HG02678 (cell line): ENCODE data around the gene SPATA18.
"Not testable (repeated sequence)": the region's sequence is repeated elsewhere in the genome, so short reads cannot be mapped to it uniquely, and the experiment has no call there.

Experiments used
- ATAC-seq: cut with Tn5 transposase; IDR thresholded peaks from one replicate; pipeline ENCODE4 v1.9.1; 2021; ENCODE audit warnings: mild to moderate bottlenecking, moderate library complexity; ENCODE audit not compliant: unreplicated experiment

The SPATA18 gene

DNA sequence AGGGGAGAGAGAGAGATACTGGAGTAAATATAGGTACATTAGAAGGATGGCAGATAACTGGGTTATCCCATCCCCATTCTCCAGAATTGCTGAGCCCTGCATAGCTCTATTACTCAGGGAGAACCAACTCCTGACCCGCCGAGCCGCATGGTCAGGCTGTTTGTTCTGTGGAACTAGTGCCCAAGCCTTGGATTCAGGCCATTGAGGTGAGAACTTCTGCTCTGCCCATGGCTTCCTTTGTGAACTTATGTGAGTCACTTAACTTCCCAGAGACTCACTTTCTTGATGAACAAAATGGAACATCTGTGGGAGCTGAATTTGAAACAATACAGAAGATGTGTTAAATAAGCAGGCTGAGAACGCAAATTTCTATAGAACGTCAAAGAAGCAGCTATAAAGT, 54.2 kb downstream of the SPATA18 start:
- no peak for ATAC-seq

DNA sequence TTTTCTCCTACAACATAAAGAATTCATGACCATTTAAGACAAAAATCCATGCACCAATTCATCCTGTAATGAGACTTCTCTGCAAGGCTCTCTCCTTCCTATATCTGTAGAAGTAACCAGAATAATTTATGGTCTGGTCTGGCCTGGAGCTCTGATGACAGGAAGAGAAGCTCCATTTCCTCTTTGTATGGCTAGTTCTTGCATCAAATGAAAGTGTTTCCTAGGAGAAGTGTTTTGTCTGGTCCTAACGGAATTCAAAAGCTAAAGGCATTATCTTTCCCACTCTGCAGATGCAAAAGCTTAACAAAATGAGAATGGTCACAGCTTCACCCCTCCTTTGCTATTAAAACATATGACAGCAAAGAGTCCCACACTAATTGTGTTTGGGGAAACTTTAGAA, 55.1 kb downstream of the SPATA18 start:
- no peak for ATAC-seq

DNA sequence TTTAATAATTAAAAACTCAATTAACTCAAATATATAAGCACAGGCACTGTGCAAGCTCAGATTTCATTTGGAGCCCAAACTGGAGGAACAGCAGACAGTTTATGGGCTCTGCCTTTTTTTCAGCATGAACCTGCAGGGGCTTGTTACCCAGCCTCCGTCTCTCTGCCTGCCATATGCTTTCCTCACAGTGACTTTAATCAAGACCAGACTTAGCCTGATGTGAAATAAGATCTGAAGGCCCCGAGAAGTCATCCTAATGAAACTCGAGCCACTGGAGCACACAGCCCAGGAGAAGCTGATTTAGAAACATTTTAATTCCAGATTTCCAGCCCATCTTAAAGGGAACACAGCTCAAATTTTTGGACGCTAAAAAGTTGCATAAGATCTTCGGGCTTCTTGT, 55.6 kb downstream of the SPATA18 start:
- no peak for ATAC-seq

DNA sequence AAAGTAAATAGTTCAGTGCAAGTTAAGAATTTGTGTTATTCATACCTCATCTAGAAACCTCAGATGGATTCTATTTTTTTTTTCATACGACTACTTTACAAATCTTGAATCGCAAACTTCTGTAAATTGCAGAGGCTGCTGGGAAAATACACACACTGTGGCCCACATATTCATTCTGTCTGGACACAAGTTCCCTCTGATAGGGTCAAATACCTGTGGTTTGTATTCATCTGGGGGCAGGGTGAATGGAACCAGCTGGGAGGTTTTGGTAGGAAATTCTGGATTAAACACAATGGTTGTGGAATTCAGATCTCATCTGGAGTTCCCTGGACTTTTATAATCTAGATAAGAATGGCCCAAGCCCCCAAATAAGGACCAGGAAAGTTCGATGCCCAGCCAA, 56.2 kb downstream of the SPATA18 start:
- ATAC-seq: no peak

DNA sequence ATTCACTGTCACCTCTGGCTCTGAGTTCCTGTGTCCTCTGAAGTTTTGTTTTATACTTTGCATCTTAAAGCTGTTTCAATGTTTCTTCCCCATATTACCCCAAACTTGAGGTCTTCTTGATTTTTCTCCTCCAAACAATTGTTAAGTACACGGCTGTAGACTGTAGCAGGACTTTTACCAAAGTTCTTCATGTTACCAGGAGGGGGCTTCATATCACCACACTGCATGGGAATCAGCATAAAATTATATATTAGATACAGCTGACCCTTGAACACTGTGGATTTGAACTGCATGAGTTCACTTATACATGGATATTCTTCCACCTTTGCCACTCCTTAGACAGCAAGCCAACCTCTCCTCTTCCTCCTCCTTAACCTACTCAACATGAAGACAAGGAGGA, 56.6 kb downstream of the SPATA18 start:
- no peak for ATAC-seq

DNA sequence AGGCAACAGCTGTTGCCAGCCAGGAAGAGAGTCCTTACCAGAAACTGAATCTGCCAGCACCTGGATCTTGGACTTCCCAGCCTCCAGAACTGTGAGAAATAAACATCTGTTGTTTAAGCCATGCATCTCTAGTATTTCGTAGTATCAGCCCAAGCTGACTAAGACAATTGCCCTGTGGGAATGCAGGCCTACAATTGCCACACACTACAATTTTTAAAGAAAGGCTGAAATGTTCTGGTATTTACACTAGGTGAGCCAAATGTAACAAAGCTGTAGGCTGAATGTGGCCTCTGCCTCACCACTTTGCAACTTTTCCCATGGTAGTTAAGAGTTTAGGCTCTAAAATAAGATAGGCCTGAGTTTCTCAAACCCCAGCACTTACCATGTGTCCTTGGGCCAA, 59.1 kb downstream of the SPATA18 start:
- no peak for ATAC-seq

DNA sequence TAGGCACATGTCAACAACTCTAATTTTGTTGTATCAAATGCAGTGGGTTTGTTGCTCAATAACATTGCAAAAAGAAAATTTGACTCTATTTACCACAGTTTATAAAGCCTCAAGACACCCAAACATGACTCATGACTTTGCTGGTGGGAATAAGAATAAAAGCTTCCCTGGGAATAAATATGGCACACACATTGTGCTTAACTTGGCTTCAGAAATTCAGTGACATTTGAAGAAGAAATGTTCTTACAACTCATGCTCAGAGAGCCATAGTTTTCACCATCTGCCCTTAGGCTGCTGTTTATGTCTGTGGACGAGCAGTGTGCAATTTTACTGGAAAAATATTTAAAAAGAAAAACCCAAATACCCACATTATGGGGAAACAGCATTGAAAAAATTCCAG, 60.9 kb downstream of the SPATA18 start:
- ATAC-seq: no peak

DNA sequence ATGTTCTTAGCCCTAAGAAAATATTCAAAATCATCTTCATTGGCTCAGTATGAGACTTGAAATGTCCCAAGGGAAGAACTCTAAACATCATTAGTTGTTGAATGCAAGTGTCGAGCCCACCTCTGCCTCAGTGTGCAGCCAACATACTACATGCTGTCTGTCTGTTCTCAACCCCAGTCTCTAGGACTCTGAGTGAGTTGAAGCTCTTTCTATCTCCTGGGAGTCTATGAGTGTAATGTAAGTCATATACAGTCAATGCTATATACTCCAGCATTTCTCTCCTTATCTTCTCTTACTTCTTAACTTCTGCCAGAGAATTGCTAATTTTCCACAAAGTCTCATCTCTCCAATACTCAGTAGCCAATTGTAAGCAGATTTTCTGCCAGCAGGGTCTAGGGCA, 61.3 kb downstream of the SPATA18 start:
- no peak for ATAC-seq

DNA sequence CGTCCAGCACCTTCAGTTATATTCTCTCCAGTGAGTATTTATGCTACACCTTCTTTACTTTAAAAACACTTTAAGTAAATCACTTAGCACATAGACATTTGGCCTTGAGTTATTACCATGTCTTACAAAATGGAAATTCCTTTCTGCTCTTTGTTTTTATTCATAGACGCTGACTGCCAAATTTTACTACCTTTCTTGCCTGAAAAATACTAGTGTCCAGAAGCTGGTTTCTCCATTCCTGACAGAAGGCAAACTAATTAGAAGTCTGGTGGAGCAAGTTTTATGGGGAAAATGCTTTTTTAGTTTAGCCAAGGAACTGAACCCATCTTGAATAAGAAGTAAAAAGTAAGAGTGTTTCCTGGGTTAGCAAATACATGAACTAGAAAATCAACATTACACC, 65.5 kb downstream of the SPATA18 start:
- no peak for ATAC-seq

DNA sequence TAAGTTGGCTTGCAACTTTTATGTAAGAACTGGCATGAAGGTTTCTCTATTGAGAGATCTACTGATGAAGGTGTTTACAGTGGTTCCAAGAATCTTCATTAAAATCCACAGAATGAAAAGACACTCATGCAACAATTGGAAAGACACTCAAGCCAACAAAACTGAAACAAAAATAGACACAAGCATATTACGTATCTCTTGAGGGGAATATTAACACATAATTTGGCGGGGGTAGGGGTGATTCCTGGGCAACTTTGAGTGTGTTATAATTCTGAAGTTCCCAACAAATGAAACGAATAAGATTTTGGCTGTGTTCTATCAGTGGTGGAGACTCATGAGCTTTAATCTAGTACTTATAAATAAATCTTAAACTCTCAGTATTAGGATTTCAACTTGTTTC, 75.1 kb downstream of the SPATA18 start:
- ATAC-seq: no peak

DNA sequence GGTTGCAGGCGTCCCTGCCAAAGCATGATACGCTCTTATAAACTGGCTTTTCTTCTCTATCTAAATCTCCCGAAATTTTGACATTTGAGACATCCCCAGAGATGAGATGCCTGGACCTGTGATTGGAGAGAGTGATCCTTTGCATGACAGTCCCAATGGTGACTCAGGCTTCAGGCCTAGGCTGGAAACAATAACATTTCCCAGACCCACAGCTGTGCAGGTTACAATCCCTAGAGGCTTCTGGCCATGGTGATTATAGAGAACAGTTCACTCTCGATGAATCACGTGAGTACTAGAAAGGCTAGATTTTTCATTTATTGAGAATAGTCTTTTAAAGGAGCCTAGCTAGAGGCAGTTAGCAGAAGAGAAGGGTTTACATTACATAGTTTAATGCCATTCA, 75.9 kb downstream of the SPATA18 start:
- no peak for ATAC-seq

DNA sequence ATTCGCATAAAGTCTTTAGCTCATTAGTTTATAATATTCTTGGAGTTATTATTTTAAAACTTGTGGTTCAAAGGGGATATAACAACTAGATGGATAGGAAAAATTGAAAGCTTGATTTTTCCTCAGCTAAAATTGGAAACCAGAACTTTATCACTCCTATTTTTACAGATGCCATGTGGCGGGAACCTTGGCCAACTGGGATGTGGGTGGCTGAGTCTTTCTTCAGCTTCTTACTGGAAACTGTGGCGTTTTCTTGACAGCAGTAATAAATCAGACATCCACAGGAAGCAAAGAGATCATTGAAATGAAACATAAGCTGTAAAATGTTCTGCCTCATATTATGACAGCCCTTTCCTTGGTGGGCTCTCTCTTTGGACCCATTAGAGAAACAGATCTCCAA, 84.1 kb downstream of the SPATA18 start:
- no peak for ATAC-seq

DNA sequence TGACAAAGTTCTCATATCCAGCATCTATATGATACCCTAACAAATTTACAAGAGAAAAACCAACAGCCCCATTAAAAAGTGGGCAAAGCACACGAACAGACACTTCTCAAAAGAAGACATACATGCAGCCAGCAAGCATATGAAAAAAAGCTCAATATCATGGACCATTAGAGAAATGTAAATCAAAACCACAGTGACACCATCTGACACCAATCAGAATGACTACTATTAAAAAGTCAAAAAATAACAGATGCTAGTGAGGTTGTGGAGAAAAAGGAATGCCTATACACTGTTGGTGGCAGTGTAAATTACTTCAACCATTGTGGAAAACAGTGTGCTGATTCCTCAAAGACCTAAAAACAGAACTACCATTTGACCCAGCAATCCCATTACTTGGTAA, 86.0 kb downstream of the SPATA18 start:
- not testable (repeated sequence) for ATAC-seq

DNA sequence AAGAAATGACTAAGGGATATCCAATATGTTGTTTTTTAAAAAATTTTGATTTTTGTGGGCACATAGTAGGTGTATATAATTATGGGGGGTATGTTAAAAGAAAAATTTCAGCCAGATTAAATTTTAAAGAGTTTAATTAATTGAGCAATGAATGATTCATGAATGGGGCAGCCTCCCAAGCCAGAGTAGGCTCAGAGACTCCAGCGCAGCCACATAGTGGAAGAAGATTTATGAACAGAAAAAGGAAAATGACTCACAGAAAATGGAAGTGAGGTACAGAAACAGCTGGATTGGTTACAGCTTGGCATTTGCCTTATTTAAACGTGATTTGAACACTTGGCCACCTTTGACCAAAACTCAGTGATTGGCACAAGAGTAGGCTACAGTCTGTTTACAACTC, 91.7 kb downstream of the SPATA18 start:
- no peak for ATAC-seq

DNA sequence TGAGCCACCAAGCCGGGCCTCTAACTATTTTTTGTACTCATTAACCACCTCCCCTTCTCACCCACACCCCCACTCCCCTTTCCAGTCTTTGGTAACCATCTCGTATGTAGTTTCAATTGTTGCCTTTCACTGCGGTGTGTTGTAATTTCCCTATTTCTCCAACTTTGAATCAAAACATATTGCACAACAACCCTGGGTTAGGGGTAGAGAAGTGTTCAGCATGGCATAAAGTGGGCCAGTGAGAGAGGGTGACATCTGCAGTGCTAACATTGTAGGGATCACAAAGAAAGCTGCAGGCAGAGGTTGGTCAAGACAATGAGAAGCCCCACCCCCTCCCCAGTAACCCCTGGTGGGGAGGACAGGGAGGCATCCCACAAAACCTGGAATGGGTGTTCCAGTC, 92.7 kb downstream of the SPATA18 start:
- ATAC-seq: no peak

DNA sequence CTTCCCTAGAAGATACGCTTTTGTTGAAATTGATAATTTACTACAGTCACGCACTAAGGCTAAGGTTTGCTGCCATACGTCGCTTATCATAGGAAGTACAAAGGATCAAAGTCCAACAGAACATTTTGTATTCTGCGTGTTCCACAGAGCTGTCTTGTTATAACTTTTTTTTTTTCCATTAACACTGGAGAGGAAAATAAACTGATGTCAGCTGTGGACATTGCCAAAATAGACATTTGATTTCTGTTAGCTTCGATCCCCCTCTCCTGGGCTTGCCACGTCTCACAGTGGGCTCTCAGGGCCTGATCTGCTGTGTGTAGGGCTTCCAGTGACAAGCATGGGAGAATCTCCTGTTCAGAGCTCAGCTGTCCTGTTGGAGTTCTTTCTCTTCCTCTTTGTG, 93.3 kb downstream of the SPATA18 start:
- ATAC-seq: no peak
